Stimulated activated CD8-positive, alpha-beta memory T cell treated with anti-CD3 and anti-CD28 coated beads, Interleukin-4, amount 100 ng/mL, for 1 hour (primary cell): ENCODE measurements around the gene CFAP119.

Source experiments
- DNase-seq, 2 donors: peaks; one replicate each; pipeline ENCODE4 v3.0.0-alpha.2; 2020; ENCODE audit warnings: low read depth in 2 of 2, low spot score in 1 of 2

The CFAP119 gene

GRCh38 chr16:30740364-30741251, 21.3 kb downstream of the CFAP119 start:
- DNase-seq, result no peak

DNA sequence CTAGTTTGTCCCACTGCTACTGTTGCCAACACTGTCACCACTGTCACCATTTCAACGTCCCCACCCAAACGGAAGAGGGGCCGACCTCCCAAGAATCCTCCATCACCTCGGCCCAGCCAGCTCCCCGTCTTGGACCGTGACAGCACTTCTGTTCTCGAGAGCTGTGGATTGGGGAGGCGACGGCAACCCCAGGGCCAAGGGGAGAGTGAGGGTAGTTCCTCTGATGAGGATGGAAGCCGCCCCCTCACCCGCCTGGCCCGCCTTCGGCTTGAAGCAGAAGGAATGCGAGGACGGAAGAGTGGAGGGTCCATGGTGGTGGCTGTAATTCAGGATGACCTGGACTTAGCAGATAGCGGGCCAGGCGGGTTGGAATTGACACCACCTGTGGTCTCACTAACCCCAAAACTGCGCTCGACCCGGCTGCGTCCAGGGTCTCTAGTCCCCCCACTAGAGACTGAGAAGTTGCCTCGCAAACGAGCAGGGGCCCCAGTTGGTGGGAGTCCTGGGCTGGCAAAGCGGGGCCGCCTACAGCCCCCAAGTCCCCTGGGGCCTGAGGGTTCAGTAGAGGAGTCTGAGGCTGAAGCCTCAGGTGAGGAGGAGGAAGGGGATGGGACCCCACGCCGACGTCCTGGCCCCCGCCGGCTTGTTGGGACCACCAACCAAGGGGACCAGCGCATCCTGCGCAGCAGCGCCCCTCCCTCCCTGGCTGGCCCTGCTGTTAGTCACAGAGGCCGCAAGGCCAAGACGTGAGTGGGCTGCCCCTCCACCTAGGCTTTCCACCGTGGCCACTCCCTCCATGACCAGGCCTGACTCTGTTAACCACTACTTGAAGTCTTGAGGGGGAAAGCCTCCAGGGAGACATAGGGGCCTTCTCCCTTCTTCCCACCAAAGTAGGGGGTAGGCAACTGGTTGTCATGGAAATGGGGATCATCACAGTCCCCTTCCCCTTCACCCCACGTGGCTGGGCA, 22.6 kb downstream of the CFAP119 start:
- no peak for DNase-seq

- DNase-seq, result no peak
Measured at GRCh38 chr16:30737794-30738648, 23.8 kb downstream of the CFAP119 start.

DNA sequence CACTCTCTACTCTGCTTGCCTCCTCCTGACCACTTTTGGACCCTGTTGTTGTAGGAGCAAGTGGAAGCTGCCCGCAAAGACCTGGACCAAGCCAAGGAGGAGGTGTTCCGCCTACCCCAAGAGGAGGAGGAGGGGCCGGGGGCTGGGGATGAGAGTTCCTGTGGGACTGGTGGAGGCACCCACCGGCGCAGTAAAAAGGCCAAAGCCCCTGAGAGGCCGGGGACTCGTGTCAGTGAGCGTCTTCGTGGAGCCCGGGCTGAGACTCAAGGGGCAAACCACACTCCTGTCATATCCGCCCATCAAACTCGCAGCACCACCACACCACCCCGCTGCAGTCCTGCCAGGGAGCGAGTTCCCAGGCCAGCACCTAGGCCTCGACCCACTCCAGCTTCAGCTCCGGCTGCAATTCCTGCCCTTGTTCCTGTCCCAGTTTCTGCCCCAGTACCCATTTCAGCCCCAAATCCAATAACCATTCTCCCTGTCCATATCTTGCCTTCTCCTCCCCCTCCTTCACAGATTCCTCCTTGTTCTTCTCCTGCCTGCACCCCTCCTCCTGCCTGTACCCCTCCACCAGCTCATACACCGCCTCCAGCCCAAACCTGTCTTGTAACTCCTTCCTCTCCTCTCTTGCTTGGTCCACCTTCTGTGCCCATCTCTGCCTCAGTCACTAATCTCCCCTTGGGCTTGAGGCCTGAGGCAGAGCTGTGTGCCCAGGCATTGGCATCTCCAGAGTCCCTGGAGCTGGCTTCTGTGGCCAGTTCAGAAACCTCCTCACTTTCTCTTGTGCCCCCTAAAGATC, 24.7 kb downstream of the CFAP119 start:
- no peak for DNase-seq

GRCh38 chr16:30731411-30731810, 30.5 kb downstream of the CFAP119 start:
- no peak for DNase-seq

DNA sequence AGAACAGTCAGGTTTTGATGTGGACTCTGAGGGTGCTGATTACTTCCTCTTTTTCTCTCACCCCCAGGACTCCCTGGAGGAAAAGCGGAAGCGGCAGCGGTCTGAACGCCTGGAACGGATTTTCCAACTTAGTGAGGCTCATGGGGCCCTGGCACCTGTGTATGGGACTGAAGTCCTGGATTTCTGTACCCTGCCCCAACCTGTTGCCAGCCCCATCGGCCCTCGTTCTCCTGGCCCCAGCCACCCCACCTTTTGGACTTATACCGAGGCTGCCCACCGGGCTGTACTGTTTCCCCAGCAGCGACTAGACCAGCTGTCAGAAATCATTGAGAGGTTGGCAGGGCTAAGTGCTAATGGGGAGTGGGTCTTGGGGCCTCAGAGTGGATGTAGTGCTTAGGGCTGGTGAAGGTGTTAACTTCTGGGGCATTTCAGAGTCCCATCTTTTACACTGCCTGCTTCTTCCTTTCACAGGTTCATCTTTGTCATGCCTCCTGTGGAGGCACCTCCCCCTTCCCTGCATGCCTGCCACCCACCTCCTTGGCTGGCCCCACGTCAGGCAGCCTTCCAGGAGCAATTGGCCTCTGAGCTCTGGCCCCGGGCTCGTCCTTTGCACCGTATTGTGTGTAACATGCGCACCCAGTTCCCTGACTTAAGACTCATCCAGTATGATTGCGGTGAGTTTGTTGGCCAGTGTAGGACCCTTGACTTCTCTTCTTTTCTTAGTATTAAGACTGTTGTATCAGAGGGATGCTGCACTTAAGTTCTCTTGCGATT, 32.8 kb downstream of the CFAP119 start:
- no peak for DNase-seq

DNA sequence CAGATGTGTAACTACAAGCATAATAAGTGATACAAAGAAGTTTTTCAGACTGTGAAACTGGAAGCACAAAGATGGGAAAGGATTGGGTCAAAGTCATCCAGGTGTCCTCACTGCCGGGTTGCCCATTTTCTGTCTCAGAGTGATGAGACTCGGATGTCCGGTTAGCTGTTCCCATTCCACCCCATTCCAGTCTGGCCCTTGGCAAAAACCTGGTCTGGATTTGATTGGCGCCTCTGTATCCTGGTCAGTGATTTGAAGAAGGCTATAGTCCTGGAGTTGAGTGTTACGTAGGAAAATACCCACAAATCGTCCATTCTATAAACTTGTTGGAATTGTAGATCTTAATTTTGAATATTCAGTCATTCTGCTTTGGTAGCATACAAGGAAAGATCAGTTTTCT, 33.5 kb downstream of the CFAP119 start:
- DNase-seq, result no peak

DNA sequence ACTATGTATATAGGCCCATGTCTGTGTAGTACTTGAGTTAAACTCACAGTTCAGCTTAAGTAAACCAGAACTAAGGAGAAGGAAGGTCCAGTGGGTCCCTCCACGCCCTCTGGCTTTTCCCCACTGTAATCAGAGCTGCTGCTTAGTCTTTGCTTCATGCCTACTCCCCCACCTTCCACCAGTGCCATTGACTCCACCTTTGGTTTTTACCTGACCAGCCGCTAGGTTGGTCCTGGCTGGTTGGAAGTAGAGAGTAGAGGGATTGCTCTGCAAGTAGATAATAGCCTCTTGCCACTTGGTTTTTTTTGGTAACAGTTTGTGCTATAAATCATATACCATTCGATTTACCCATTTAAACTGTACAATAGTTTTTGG, 36.5 kb downstream of the CFAP119 start:
- DNase-seq, result no peak

DNA sequence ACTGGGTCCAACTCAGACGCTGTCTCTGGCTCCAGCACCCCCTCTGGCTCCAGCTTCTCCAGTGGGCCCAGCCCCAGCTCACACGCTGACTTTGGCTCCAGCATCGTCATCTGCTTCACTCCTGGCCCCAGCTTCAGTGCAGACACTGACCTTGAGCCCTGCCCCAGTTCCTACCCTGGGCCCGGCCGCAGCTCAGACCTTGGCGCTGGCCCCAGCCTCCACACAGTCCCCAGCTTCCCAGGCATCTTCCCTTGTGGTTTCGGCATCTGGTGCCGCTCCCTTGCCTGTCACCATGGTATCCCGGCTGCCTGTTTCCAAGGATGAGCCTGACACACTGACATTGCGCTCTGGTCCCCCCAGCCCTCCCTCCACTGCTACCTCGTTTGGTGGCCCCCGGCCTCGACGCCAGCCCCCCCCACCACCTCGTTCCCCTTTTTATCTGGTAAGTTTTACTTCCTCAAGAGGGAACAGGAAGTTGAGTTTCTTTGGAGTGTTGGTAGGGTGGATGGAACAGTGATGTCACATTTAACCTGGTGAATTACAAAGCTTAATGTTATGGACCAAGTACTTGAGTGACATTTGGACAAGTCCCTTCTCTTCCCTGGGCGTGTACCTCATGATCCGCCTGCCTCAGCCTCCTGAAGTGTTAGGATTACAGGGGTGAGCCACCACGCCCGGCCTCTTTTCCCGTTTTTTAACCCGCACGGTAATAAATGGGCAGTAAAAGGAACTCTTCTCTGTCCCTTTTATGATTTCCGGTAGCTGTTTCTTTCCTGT, 37.0 kb downstream of the CFAP119 start:
- no peak for DNase-seq

DNA sequence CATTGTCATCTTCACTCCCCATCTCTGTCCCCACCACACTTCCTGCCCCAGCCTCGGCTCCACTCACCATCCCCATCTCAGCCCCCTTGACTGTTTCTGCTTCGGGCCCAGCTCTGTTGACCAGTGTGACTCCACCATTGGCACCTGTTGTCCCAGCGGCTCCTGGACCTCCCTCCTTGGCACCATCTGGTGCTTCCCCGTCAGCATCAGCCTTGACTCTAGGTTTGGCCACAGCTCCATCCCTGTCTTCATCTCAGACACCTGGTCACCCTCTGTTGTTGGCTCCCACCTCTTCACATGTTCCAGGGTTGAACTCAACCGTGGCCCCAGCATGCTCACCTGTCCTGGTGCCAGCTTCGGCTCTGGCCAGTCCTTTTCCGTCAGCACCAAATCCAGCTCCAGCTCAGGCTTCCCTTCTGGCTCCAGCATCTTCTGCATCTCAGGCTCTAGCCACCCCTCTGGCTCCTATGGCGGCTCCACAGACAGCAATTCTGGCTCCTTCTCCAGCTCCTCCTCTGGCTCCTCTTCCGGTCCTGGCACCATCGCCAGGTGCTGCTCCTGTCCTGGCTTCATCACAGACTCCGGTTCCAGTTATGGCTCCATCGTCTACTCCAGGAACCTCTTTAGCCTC, 38.0 kb downstream of the CFAP119 start:
- no peak for DNase-seq

GRCh38 chr16:30722916-30723315, 38.9 kb downstream of the CFAP119 start:
- no peak for DNase-seq

DNA sequence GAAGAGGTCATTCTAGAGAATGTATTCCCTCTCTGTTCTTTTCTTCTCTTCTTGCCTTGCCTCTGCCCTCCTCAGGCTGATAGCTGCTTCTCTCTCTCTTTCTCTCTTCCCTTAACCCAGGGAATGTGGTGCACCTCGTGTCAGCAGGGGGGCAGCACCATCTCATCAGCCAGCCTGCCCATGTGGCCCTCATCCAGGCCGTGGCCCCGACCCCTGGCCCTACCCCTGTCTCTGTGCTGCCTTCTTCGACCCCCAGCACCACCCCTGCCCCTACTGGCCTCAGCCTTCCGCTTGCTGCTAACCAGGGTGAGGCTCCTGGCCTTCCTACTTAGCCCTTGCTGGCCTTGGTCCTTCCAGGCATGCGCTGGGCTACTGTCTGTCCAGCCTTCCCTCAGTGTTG, 39.4 kb downstream of the CFAP119 start:
- no peak for DNase-seq

DNA sequence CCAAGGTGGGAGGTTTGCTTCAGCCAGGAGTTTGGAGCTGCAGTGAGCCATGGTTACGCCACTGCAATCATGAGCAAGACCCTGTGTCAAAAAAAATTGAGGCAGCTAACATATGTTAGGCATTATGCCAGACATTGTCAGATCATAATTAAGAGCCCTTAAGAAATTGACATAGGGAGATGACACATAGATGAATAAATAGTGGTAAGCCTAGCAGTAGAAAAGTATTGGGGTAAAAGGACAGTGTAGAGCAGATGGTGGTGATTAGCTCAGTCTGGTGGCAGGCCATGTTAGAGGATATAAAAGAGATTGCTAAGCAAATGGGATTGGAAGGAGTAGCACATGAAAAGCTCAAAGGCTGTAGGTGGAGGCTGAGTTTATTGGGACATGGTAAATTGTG, 40.3 kb downstream of the CFAP119 start:
- DNase-seq, result no peak

GRCh38 chr16:30721167-30721566, 40.7 kb downstream of the CFAP119 start:
- DNase-seq, result no peak

- DNase-seq, result no peak
Measured at GRCh38 chr16:30720694-30721093, 41.2 kb downstream of the CFAP119 start.

GRCh38 chr16:30720086-30720485, 41.8 kb downstream of the CFAP119 start:
- DNase-seq, result no peak

GRCh38 chr16:30715750-30716445, 46.0 kb downstream of the CFAP119 start:
- no peak for DNase-seq

GRCh38 chr16:30711712-30712111, 50.1 kb downstream of the CFAP119 start:
- DNase-seq, result no peak
